ENCODE measurements around the gene PTTG1IP.
A peak's percentile ranks its signal among the peaks of the same experiment; 100 is the strongest.

The PTTG1IP gene, protein sequence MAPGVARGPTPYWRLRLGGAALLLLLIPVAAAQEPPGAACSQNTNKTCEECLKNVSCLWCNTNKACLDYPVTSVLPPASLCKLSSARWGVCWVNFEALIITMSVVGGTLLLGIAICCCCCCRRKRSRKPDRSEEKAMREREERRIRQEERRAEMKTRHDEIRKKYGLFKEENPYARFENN

GRCh38 chr21:44873356-44874239 is at the start of gene PTTG1IP:
Gene PTTG1IP (minus strand): TSS chr21:44873690. CDS start chr21:44873616, 74 bp downstream.
- peak; percentile 98 for DNase-seq (ENCODE audit: low read depth)
- peak within 1 kb of the TSS; percentile 80 for H3K4me3 ChIP-seq (replicated peaks; ENCODE audit: low read depth, low read length)
- TF ChIP-seq, protein P1, sequence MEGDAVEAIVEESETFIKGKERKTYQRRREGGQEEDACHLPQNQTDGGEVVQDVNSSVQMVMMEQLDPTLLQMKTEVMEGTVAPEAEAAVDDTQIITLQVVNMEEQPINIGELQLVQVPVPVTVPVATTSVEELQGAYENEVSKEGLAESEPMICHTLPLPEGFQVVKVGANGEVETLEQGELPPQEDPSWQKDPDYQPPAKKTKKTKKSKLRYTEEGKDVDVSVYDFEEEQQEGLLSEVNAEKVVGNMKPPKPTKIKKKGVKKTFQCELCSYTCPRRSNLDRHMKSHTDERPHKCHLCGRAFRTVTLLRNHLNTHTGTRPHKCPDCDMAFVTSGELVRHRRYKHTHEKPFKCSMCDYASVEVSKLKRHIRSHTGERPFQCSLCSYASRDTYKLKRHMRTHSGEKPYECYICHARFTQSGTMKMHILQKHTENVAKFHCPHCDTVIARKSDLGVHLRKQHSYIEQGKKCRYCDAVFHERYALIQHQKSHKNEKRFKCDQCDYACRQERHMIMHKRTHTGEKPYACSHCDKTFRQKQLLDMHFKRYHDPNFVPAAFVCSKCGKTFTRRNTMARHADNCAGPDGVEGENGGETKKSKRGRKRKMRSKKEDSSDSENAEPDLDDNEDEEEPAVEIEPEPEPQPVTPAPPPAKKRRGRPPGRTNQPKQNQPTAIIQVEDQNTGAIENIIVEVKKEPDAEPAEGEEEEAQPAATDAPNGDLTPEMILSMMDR (IDR thresholded peaks at IDR 0.05; ENCODE audit: low read length, missing control alignments): no peak

- no peak overlapping the region for H3K4me3 ChIP-seq (replicated peaks; ENCODE audit: low read depth, low read length)
- TF ChIP-seq, protein P1 (IDR thresholded peaks at IDR 0.05; ENCODE audit: low read length, missing control alignments): no peak
- DNase-seq (ENCODE audit: low read depth): no peak
These were observed 48.4 kb upstream of the PTTG1IP start for GRCh38 chr21:44921928-44922327.

- TF ChIP-seq, protein P1 (IDR thresholded peaks at IDR 0.05; ENCODE audit: low read length, missing control alignments): no peak
- no peak within 1 kb of the TSS for H3K4me3 ChIP-seq (replicated peaks; ENCODE audit: low read depth, low read length)
- no peak for DNase-seq (ENCODE audit: low read depth)
These were observed 47.5 kb upstream of the PTTG1IP start, which contains the start of gene ITGB2 for GRCh38 chr21:44920694-44921604. Gene ITGB2 (minus strand): TSS chr21:44920899. CDS start chr21:44910782, 10,117 bp downstream.

- TF ChIP-seq, protein P1 (IDR thresholded peaks at IDR 0.05; ENCODE audit: low read length, missing control alignments): no peak
- H3K4me3 ChIP-seq (replicated peaks; ENCODE audit: low read depth, low read length): no peak overlapping the region
- DNase-seq (ENCODE audit: low read depth): no peak
These were observed 46.6 kb upstream of the PTTG1IP start for GRCh38 chr21:44919913-44920693.

- TF ChIP-seq, protein P1 (IDR thresholded peaks at IDR 0.05; ENCODE audit: low read length, missing control alignments): no peak
- no peak overlapping the region for H3K4me3 ChIP-seq (replicated peaks; ENCODE audit: low read depth, low read length)
- no peak for DNase-seq (ENCODE audit: low read depth)
These were observed 45.8 kb upstream of the PTTG1IP start for GRCh38 chr21:44919111-44919912.
